ENCODE data around the gene RIN3. TPM values are rescaled to one million over a fixed set of nuclear protein-coding genes. Genes with fewer than 3 reads are reported as not detected.

The RIN3 gene
- total RNA-seq, 1 experiment from 2014 or later: 14.8 TPM

DNA sequence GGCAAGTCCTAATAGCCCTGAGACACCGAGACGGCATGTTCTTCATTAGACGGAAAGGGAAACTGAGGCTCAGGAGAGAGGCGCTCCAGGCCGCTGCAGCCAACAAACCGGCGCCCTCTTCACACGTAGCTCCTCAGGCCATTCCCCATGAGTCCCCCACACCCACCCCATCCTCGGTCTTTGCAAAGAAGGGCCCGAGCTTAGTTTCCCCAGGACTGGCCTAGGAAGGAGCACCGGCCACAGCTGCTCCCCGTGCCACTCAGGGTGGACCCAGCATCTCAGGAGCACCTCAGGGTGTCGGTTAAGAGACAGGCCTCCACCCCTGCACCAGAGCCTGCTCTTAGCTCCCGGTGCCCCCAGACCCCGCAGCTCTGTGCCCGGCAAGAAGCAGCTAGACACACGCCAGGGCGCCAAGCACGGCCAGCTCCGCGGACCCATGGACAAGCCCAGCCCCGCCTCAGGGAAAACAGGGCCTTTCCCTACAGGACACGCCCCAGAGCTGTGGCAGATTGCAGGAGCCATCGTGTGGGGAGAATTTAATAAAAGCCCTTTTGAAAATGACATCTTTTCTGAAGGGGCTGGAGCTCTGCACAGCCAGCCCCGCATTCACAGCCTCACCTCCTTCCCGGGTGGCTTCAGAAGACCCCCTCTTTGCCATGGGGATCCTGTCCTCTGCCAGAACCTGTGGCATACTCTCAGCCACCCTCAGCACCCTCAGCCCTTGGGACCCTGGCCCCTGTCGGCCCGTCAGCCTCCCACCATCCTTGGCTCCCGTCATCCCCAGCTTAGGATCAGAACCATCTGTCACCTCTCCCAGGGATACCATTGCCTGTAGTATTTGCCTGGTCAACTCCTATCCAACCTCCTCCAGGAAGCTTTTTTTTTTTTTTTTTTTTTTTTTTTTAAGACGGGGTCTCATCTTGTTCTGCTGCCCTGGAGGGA lies 175.1 kb downstream of the RIN3 start:
- Histone ChIP-seq H3K27me3 (ENCODE audit: insufficient read depth, low read depth) (no peaks in the 10 kb centered on the region), H3K36me3 (ENCODE audit: low read depth) (0 out of 2 replicates have a peak, but pooled peaks cover 3% of the 10 kb centered on the region), H3K4me2 (no peak overlapping the region), H3K27ac (no peak overlapping the region), H3K4me3 (no peak overlapping the region), H3K9me2 (ENCODE audit: insufficient read depth) (no peaks in the 10 kb centered on the region), H2AFZ (no peak overlapping the region), H3F3A (ENCODE audit: insufficient read depth, low read depth) (peaks cover 15% of the 10 kb centered on the region; the same call in 1 of the 2 replicates), H3K9me3 (ENCODE audit: insufficient read depth, low read depth) (no peaks in the 10 kb centered on the region), H4K20me1 (ENCODE audit: insufficient read depth) (no peaks in the 10 kb centered on the region), H3K79me2 (ENCODE audit: low read depth) (no peaks in the 10 kb centered on the region), H3K4me1 (replicated peaks; ENCODE audit: insufficient read depth) (no peaks in the 10 kb centered on the region)
- BruUV-seq (replicated peaks): no TSS peak
- DNase-seq: no peak
- POLR2A ChIA-PET (ENCODE audit: unreplicated experiment): no interaction called here
- TF ChIP-seq EZH2 (IDR thresholded peaks at IDR 0.05; ENCODE audit: low read depth): no peak
- TF ChIP-seq CTCF (conservative IDR thresholded peaks at IDR 0.05): no peak
- CTCF ChIA-PET: no interaction called here
- intact Hi-C loops (cut with micrococcal nuclease; ENCODE audit: unreplicated experiment): no loop called here

GRCh38 chr14:92690171-92691011 lies 176.8 kb downstream of the RIN3 start:
- peak; percentile 39 to 43 for DNase-seq
- 0 out of 2 replicates have a peak, but pooled peaks cover 3% of the 10 kb centered on the region for H3K36me3 ChIP-seq (ENCODE audit: low read depth)
- H3K9me2 ChIP-seq (ENCODE audit: insufficient read depth): no peaks in the 10 kb centered on the region
- CTCF ChIA-PET: interaction anchor here (0.8 kb wide), 1 partner anchor 23 kb away, joined by 3 read pairs; no protein-coding TSS in a partner anchor
- H3F3A ChIP-seq (ENCODE audit: insufficient read depth, low read depth): peaks cover 17% of the 10 kb centered on the region; the same call in 1 of the 2 replicates
- intact Hi-C loops (cut with micrococcal nuclease; ENCODE audit: unreplicated experiment): loop anchor here (5.0 kb wide), 1 partner anchor 233 kb away; no protein-coding TSS in a partner anchor
- no TSS peak for BruUV-seq (replicated peaks)
- no peaks in the 10 kb centered on the region for H3K4me1 ChIP-seq (replicated peaks; ENCODE audit: insufficient read depth)
- H3K4me2 ChIP-seq: no peak overlapping the region
- H4K20me1 ChIP-seq (ENCODE audit: insufficient read depth): no peaks in the 10 kb centered on the region
- no peaks in the 10 kb centered on the region for H3K27me3 ChIP-seq (ENCODE audit: insufficient read depth, low read depth)
- H3K4me3 ChIP-seq: no peak overlapping the region
- no peaks in the 10 kb centered on the region for H3K9me3 ChIP-seq (ENCODE audit: insufficient read depth, low read depth)
- POLR2A ChIA-PET (ENCODE audit: unreplicated experiment): interaction anchor here (0.5 to 0.6 kb wide), 3 partner anchors 36 to 656 kb away, joined by 4 to 7 read pairs (median 5); no protein-coding TSS in a partner anchor
- no peak overlapping the region for H3K27ac ChIP-seq
- no peaks in the 10 kb centered on the region for H3K79me2 ChIP-seq (ENCODE audit: low read depth)
- TF ChIP-seq CTCF (conservative IDR thresholded peaks at IDR 0.05) (peak; percentile 77), EZH2 (IDR thresholded peaks at IDR 0.05; ENCODE audit: low read depth) (no peak)
- H2AFZ ChIP-seq: no peak overlapping the region

GRCh38 chr14:92692822-92693226 lies 179.2 kb downstream of the RIN3 start:
- DNase-seq: peak in 1 of 2 experiments; percentile 53
- Histone ChIP-seq H3K9me3 (ENCODE audit: insufficient read depth, low read depth) (no peaks in the 10 kb centered on the region), H3K4me3 (no peak overlapping the region), H3K9me2 (ENCODE audit: insufficient read depth) (no peaks in the 10 kb centered on the region), H3K27me3 (ENCODE audit: insufficient read depth, low read depth) (no peaks in the 10 kb centered on the region), H3K4me2 (no peak overlapping the region), H3K27ac (no peak overlapping the region), H3K4me1 (replicated peaks; ENCODE audit: insufficient read depth) (no peaks in the 10 kb centered on the region), H3K36me3 (ENCODE audit: low read depth) (no peaks in the 10 kb centered on the region), H3F3A (ENCODE audit: insufficient read depth, low read depth) (peaks cover 17% of the 10 kb centered on the region), H4K20me1 (ENCODE audit: insufficient read depth) (no peaks in the 10 kb centered on the region), H3K79me2 (ENCODE audit: low read depth) (no peaks in the 10 kb centered on the region), H2AFZ (no peak overlapping the region)
- TF ChIP-seq EZH2 (IDR thresholded peaks at IDR 0.05; ENCODE audit: low read depth) (no peak), CTCF (conservative IDR thresholded peaks at IDR 0.05) (no peak)
- intact Hi-C loops (cut with micrococcal nuclease; ENCODE audit: unreplicated experiment): loop anchor here (5.0 kb wide), 1 partner anchor 236 kb away; no protein-coding TSS in a partner anchor
- ChIA-PET POLR2A (ENCODE audit: unreplicated experiment) (no interaction called here), CTCF (interaction anchor here (0.6 kb wide), 1 partner anchor 11 kb away, joined by 3 read pairs; no protein-coding TSS in a partner anchor)
- BruUV-seq (replicated peaks): no TSS peak
